Ureter (tissue), 1 donor: ENCODE data around the gene TRMT1. TPM values are rescaled to one million over a fixed set of nuclear protein-coding genes. Genes with fewer than 3 reads are reported as not detected.

ENCODE experiments used
- DNase-seq: peaks from one replicate; pipeline ENCODE4 v3.0.0-alpha.2; 2020; ENCODE audit warnings: low spot score
- total RNA-seq: library from RNA; stranded (reverse); gene quantifications from one replicate; pipeline ENCODE4 v1.2.4, GENCODE V29; 2023
- donor health status: DM: yes; HTN: yes; CAD: no.

The TRMT1 gene
- total RNA-seq, 1 donor from 2014 or later = 54.6 TPM

DNA sequence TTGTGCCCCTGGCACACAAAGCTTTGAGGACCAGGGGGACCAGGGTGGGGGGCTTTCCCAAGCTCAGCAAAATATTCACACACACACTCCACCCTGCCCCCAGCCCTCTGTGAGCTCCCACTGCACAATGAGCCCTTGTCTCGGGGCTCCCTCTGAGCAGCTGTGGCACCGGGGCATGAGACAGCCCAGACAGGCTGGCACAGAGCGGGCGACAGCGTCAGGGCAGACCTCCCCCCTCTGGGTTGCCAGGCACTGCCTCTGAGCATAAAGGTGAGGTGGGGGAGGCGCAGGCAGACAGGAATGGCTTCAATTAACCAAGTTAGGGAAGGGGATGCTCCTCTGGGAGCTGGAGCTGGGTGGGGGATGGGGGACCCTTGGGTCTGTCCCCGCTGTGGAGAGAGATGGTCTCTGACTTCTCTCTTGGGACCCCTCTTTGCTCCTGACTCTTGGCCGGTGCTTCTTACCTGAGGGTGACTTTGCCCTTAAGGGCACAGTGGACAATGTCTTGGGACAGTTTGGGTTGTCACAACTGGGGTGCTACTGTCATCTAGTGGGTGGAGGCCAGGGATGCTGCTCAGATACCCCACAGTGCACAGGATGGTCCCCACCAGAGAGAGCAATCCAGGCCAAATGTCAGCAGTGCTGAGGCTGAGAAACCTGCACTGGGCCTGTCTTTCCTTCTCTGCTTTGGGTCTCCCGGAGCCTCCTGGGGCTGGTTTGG, 44.2 kb downstream of the TRMT1 start:
- no peak for DNase-seq

DNA sequence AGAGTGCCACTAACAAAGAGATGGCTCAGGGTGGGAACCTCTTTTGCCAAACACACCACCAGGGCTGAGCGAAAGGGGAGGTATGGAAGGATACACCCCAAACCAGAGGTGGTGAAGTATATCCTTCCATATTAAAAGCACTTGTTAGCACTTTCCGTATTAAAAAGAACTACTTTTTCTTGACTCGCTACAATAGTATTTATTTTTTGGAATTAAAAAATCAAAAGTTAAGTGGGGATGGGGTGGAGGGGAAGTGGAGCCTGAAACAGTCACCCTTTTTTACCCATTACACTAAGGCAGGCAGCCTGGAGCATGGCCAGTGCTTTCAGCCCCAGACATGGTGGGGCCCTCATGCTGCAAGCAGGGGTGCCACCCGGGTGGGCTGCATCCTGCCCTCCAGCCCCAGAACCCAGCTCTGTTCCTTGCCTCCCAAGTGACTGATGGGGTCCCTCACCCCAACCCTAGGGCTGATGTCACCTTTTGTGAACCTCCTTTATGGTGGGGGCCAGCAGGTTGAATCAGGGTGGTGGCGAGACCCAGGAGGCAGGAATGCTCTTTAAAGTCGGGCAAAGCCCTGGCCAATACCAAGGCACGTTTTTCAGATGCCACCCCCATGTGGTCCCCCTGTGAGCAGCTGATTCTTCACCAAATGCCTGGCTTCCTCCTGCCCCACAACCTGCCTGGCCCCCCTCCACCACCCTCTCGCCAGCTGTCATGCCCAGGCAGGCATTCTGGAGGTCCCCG, 44.9 kb downstream of the TRMT1 start:
- no peak for DNase-seq

DNA sequence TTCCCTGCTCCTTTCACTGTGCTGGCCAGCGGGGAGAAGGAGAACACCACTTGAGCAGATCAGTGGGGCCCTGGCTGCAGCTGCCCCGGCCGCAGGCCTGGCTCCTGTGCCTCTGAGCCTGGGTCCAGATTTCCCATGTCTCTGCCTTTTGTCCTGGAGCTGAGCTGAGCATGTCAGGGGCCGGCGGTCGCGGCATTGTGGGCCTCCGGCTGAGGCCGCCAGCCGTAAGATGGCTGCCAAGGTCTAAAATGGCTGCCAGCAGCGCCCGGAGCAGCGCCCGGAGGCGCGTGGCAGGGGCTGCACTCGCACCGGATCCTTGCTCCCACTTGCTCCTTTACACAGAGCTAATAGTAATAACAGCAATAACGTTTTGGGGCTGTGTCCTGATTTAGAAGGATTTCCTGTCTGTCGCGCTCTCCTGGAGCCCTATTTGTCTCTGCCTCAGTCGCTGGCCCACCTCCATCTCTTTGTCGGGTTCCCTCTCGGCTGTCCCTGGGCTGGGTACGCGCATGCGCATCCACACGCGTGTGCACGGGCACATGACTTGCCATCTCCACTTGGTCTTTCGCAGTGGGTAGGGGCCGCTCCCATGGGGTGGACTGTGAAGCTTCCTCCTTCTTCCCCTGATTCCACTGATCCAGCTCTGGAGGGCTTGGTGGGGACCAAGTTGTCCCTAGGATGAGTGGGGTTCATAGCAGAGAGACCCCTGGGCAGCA, 46.0 kb downstream of the TRMT1 start:
- DNase-seq = no peak

DNA sequence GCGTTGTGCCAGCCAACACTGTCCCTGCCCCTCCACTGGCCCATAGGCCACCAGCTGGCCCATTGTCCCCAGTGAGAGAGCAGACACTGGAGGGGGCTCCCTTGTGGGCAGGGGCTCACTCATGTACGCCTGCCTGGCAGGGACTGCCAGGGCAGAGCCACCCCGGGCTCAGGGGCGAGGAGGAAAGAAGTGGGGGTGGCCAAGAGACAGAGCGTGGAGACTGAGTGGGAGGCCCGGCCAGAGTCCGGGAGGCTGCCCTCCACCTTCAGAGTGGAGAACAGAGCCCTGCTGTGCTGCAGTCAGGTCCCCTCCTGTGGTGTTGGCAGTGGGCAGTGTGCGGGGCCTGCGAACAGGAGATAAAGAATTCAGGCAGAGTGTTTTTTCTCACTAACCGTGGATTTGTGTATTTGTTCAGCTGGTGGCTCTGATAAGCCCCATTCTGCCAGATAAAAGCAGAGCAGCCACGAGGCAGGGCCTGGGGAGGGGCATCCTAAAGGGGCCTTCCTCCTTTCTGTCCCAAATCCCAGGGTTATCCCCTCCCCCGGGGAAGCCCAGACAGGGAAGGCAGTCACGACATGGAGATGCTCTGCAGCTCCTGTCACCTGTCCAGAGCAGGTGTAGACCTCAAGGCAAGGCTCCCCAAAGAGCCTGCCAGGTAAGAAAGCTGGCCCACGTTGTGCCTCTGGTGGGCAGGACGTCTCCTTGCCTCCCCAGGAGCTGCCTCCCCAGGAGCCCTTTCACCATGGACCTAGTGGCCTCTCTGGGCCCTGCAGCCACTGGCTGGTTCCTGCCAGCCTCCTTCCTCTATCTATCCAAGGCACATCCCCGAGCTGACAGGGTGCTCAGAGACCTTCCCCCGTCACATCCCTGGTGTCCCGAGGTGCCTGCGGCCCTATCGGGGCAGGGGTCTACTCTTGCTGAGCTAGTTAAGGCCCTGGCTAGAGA, 46.9 kb downstream of the TRMT1 start:
- no peak for DNase-seq

DNA sequence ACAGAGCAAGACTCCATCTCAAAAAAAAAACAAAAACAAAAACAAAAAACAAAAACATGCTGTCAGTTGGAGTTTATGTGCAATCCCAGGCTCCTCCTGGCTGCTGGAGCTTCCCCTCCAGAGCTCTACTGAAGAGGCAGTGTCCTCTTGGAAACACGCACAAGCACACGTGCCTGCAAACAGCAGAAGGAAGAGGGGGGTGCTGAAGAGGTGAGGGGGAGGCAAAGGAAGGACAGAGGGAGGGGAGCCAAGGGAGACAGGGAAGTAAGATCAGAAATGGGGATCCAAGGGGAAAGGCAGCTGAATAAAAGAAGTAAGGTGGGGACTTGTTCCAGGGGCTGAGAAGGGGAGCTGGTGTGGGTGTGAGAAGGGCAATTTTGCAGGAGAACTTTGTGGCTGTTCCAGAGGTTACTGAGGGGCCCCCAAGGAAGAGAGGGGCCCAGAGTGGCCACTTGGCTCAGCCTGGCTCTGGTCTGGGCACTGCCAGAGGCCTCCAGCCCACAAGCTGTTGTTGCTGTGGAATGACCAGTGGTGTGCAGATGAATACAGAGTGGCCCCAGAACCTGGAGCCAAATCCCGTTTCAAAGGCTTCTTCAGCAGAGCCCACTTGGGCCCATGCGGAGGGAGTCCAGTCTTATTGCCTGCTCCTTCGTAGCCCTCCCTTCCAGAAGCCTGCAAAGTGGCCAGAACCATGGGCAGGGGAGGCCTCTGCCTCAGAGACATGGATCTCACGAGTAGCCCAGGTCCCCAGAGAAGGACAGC, 48.3 kb downstream of the TRMT1 start:
- no peak for DNase-seq

DNA sequence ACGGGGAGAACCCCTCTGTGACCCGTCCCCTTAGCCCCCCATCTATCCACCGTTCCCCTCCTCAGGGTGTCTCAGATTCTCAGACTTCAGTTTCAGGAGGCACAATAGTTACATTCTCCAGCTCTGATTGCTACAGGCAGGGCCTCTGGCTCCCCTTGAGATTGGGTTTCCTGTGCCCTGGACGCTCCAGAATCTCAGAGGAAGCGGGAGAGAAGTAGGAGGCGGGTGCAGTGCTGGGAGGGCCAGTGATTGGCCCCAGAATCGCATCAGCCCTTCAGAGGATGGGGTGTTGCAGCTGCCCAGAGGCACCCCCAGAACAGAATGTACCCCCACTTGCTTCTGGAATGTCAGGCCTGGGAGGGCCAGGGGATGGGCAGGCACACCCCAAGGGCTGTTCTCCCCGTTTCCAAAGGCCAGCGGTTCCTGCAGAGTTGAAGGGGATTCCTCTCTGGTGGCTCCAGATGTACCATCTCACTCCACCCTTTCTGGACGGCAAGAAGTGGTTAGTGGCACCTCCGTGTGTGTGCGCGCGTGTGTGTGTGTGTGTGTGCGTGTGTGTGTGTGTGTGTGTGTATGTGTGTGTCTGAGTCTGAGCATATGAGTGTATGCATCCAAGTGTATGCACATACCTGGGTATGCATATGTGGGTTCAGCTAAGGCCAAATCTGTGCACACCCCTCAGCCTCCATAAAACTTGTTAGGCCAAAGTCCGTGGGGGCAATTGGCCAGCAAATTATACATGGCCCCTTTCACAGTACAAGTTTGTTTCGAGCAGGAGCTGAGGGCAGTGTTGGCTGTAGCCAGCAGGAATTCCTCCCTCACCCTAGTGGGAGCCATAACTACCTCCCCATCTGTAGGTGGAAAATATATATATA, 49.4 kb downstream of the TRMT1 start:
- no peak for DNase-seq

DNA sequence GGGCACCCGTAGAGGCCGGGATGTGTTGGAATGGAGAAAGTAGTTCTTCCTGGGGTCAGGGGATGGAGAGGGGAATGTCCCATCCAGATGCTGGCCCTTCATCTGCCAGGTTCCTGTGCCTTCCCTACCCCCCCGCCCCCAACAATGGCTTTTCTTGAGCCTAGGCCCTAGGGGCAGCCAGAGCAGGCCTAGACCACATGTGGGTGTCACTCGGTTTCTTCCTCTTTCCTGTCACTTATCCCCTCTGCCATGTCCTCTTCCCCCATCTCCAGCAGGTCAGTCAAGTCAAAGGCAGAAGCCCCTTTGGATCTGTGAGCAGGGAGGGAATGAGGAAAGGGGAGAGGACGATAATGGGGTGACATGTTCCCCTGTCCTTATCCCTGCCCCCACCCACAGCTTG, 50.3 kb downstream of the TRMT1 start:
- no peak for DNase-seq

DNA sequence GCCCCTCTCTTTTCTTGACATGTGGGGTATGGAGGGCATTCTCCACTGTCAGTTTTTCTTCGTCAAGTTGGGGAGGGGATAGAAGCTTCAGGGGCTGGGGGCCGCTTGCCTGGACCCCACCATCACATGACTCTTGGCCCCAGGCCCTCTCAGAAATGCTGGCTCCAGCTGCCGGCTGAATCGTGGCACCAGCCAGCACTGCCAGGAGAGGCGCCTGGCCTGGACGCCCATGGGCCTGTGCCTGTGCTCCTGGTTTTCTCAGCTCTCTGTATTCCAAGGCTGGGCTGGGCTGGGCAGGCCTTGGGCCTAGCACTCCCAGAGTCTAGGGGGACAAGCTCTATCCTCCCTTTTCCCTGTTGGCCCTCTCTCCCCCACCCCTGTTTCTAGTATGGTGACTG, 52.4 kb downstream of the TRMT1 start:
- DNase-seq = no peak

DNA sequence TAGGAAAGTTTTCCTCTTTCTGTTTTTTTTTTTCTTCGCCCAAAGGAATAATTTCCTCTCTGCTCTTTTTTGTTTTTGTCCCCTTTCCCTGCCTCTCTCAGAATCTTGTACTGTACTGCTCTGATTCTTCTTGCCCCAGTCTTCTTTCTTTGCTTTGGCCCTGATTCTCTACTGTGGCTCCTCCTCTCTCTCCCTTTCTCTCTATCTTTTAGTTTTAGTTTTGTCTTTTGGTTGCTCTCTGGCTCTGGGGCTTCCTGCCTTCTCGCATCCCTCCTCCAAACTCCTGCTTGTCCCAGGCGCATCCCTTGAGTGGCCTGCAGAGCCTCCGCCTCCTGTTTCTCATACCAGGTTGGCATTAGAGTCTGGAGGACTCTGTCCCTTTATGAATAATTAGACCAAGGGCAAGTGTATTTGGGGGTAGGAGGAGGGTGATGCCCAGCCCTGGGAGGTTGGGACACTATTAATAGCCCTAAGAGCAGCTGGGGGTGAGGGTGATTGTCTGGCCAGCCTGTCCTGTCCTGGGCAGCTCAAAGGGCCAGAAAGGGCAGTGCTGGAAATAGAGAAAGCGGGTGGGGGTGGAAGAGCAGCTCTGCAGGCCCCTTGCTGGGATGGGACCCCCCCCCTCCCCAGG, 53.0 kb downstream of the TRMT1 start:
- DNase-seq = no peak

DNA sequence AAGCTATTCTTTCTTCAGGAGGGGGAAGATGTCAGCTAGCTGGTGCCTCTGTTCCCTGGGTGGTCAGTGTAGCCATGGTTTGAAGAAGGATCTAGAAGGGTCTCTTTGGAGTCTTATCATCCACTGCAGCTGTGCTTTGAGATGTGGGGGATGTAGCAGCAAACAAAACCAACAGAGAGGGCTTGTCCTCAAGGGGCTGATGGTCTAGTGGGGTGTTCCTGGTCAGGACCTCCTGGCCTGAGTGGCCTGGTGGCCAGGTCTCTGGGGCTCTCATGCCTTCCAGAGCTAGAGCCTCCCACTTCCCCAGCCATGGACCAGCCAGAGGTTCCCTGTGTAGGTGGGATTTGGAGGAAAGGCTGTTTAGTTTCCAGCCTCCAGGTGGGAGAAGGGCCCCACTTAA, 54.2 kb downstream of the TRMT1 start:
- no peak for DNase-seq

DNA sequence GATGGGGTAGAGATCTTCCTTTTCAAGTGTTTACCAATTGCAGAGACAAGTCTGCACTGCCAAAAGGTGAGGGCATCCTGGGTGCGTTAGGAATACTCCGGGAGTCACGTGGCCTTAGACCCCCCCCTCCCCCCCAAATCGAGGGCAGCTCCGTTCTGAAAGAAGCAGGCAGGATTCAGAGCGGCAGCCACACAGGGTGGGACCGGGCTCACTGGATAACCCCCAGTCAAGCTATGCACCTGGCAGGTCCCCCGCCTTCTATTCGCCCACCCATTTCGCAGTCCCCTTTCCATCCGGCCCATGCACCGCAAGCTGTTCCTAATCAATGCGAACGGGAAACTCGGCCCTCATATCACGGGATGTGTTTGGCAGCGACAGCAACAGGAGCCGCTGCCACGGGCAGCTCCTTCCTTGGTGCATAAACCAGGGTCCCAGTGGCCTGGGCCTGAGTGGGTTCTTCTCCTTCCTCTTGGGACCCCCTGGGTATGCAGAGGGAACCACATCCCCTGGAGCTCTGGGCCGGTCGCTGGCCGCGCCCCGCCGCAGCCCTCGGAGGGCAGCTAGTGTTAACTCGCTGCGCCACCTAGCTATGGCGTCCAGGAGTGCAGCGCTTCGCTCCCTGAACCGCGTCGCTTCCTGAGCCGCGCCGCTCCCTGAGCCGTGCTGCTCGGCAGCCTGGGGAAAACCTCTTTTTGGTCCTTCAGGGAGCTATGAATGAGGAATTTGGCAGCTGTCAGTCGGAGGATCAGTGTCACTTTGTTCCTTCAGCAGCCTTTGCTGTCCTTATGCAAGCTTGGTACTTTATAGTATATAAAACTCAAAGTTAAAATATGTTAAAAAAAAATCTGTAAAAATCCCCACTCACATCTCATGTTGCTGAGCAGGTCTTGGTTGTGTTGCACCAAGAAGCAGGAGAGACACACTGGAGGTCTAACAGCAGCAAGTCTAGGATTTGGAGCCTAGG, 55.3 kb downstream of the TRMT1 start:
- peak; percentile 87 for DNase-seq

DNA sequence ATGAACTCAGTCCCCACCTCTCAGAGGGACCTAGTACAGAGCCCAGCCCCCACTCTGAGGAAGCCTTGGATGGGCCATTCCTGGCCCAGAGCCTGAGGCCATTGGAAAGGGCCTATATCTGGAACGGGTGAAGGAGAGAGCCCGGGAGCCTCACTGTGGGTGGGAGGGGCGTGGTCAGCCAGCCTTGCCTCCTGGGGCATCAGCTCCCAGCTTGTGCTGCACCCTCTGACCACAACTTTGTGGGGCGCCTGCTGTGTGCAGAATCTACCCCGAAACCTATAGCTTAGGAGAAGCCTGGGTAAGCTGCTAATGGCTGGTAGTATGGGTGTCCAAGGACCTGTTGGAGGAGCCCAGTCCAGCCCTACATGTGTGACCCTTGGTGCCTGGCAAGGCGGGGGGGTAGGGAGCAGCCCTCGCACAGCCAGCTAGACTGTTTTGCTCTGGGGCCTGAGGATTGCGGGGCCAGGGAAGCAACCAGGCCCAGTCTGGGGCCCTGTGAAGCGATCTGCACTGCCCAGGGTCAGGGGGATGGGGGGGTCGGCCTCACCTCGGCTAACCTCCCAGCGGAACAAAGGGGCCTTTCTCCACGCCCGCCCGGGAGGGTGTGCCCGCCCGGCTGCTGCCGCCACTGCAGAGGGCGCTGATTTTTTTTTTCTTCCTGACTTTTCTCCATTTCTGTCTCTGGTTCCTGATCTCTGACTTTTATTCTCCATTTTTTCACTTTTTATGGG, 56.1 kb downstream of the TRMT1 start:
- peak; percentile 71 for DNase-seq

DNA sequence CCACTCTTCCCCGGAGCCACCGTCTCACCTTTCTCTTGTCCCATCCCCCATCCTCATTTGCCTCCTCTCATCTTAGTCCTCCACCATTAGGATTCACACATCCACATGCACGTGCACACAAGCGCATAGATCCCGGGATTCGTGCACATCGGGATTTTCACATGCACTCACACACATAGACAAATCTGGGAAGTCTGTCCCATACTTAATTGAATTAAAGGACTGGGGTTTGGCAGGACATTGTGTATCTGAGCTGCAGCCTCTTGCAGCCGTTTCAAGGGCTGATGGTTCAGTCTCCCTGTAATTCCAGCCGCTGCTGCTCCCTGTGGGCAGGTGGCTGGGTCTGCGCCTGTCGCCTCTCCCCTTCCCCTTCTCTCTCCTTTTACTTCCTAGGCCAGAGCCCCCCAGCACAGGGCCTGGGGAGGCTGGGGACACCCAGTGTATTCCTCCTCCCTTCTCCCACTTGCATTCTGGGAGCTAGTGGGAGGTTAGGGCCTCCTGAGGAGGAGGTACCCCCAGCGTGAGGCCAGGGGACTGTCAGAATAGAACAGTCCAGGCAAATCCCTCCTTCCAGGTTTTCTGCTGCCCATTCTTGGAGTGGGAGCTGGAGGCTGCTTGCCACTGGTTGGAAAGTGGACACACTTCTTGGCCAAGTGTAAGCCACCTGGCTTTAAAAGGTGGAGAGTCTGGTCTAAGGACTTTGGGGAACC, 57.4 kb downstream of the TRMT1 start:
- no peak for DNase-seq

DNA sequence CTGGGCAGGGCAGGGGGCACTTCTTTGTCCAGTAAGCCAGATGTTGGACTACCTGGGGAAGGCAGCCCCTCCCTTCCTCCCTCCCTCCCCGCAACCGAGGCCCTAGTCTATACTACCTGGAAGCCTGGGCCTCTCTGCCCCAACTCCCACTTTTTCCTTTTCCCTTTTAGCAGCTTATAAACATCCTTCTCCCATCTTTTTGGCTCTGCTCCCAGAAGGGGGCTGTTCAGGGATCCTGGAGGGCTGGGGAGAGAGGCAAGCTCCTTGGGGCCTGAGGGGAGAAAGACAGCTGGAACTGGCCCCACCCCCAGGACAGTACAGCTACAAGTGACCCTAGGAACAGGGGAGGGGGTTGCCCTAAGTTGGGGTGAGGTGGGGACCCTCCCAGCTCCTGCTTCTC, 58.8 kb downstream of the TRMT1 start:
- DNase-seq = no peak

DNA sequence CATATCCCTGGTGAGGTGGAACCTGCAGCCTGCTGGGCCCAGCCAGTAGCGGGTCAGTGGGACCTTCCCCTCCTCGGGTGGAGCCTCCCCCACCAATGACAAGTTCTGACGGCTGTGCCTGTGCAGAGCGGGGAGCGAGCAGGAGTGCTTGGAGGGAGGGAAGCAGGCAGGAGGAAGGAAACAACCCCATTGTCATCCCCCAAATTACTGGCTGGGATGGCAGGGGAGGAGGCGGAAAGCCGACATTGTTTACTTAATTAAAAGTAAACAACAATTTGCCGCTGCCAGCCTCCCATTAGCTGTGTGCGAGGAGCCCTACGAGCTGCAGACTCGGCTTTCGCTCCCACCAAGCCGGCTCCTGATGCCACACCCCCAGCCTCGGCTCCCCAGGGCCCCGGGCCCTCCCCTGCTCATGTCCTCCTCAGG, 59.4 kb downstream of the TRMT1 start:
- no peak for DNase-seq

DNA sequence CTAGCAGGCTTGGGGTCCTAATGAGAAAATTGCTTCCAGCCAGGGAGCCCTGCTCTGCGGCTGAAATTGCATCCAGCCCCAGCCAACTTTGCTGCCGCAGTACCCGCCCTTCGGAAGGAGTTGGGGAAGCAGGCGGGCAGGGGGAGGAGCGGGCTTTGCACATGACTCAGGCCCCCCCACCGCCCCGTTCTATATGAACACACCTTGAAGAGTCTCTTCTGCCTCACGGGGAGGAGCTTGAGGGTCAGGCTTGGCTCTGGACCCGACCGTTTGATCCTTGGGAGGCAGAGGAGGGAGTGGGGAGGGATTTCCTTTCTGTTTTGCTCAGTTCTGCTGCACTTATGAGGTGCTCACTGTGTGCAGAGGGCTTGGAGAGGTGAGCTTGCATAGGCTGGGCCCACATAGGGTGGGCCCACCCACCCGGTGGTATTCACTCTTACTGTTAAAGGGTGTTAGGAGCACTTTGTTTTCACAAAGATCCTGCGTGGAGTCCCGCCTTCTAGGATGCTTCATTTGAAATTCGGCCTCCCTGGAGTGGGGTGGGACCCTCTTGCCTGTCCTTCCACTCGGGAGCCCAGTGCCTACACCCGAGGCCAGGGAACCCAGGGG, 60.4 kb downstream of the TRMT1 start:
- no peak for DNase-seq
